Glutamatergic neuron (in vitro differentiated cells): Measurements from ENCODE around the gene MARCHF4. TPM values are rescaled to one million over a fixed set of nuclear protein-coding genes. Genes with fewer than 3 reads are reported as not detected.

Experiments
- DNase-seq: peaks from one replicate; pipeline ENCODE4 v3.0.0; 2022
- H3K27ac Mint-ChIP-seq: one replicate; pipeline ENCODE4 v1.8.0; 2020; ENCODE audit warnings: mild to moderate bottlenecking, mixed read lengths, inconsistent platforms; ENCODE audit not compliant: unreplicated experiment
- H3K27me3 Mint-ChIP-seq: one replicate; pipeline ENCODE4 v1.8.0; 2020; ENCODE audit warnings: mild to moderate bottlenecking, moderate library complexity, mixed read lengths, inconsistent platforms; ENCODE audit not compliant: unreplicated experiment
- H3K36me3 Mint-ChIP-seq: one replicate; pipeline ENCODE4 v1.8.0; 2020; ENCODE audit warnings: mild to moderate bottlenecking, mixed read lengths, inconsistent platforms; ENCODE audit not compliant: unreplicated experiment
- H3K4me1 Mint-ChIP-seq: one replicate; pipeline ENCODE4 v1.8.0; 2020; ENCODE audit warnings: mild to moderate bottlenecking, low read depth, mixed read lengths, inconsistent platforms; ENCODE audit not compliant: unreplicated experiment
- H3K4me3 Mint-ChIP-seq: one replicate; pipeline ENCODE4 v1.8.0; 2020; ENCODE audit warnings: mild to moderate bottlenecking, mixed read lengths, inconsistent platforms; ENCODE audit not compliant: unreplicated experiment
- H3K9me3 Mint-ChIP-seq: one replicate; pipeline ENCODE4 v1.8.0; 2020; ENCODE audit warnings: mild to moderate bottlenecking, moderate library complexity, mixed read lengths, inconsistent platforms; ENCODE audit not compliant: unreplicated experiment
- CTCF ChIP-seq: fragments of 200-600 bp; sonication (generic); IDR thresholded peaks from one replicate; pipeline ENCODE4 v1.5.0; 2021; ENCODE audit not compliant: partially characterized antibody, unreplicated experiment
- long read RNA-seq: library from polyadenylated mRNA; unstranded; transcript quantifications from one replicate; pipeline ENCODE4 v2.0.0, GENCODE V29; 2020; ENCODE audit not compliant: unreplicated experiment
- total RNA-seq: library from RNA; stranded (reverse); fragmentation: NEBNext Ultra II Directional; extraction: Animal tissue kit (Norgen Biotek cat#: 25700); gene quantifications from one replicate; pipeline ENCODE4 v1.2.1, GENCODE V29; 2021; ENCODE audit not compliant: unreplicated experiment

MARCHF4 gene
- total RNA-seq: 26.1 TPM
- long read RNA-seq, partial matches to known transcripts: 0 of 1 reads
- long read RNA-seq, other reads (novel, unspliced or antisense): 1 of 1 reads

- TF ChIP-seq CTCF: no peak
- H3K36me3 Mint-ChIP-seq: no peaks in the 10 kb centered on the region
- peaks cover 18% of the 10 kb centered on the region for H3K4me1 Mint-ChIP-seq
- DNase-seq: peak; percentile 73
- H3K27ac Mint-ChIP-seq: peak within 1 kb of the TSS; percentile 83
- peaks cover 8% of the 10 kb centered on the region for H3K27me3 Mint-ChIP-seq
- H3K4me3 Mint-ChIP-seq: peak within 1 kb of the TSS; percentile 89
- H3K9me3 Mint-ChIP-seq: peaks cover 10% of the 10 kb centered on the region
These were observed at the start of gene MARCHF4 for GRCh38 chr2:216371721-216372702. Gene MARCHF4 (minus strand): TSS chr2:216372483. CDS start chr2:216370260, 2,223 bp downstream.

- no peak for TF ChIP-seq CTCF
- H3K27me3 Mint-ChIP-seq: no peaks in the 10 kb centered on the region
- peaks cover 12% of the 10 kb centered on the region for H3K36me3 Mint-ChIP-seq
- peaks cover 13% of the 10 kb centered on the region for H3K4me1 Mint-ChIP-seq
- no peak overlapping the region for H3K27ac Mint-ChIP-seq
- no peaks in the 10 kb centered on the region for H3K9me3 Mint-ChIP-seq
- DNase-seq: no peak
- no peak overlapping the region for H3K4me3 Mint-ChIP-seq
These were observed 48.3 kb upstream of the MARCHF4 start for GRCh38 chr2:216420367-216421101.

- H3K27ac Mint-ChIP-seq: no peak overlapping the region
- no peaks in the 10 kb centered on the region for H3K9me3 Mint-ChIP-seq
- H3K4me1 Mint-ChIP-seq: peaks cover 16% of the 10 kb centered on the region
- H3K27me3 Mint-ChIP-seq: no peaks in the 10 kb centered on the region
- H3K4me3 Mint-ChIP-seq: no peak overlapping the region
- no peak for TF ChIP-seq CTCF
- DNase-seq: no peak
- no peaks in the 10 kb centered on the region for H3K36me3 Mint-ChIP-seq
These were observed 46.7 kb upstream of the MARCHF4 start for GRCh38 chr2:216418981-216419380.

- Mint-ChIP-seq H3K4me3 (no peak overlapping the region), H3K27ac (no peak overlapping the region), H3K36me3 (no peaks in the 10 kb centered on the region), H3K9me3 (peaks cover 2% of the 10 kb centered on the region), H3K27me3 (peaks cover 5% of the 10 kb centered on the region), H3K4me1 (peaks cover 24% of the 10 kb centered on the region)
- no peak for TF ChIP-seq CTCF
- no peak for DNase-seq
These were observed 44.5 kb upstream of the MARCHF4 start for GRCh38 chr2:216416571-216417307.
